ENCODE measurements around the gene GPR157.

Gene GPR157

GRCh38 chr1:9165396-9165795 lies 36.5 kb upstream of the GPR157 start:
- Histone ChIP-seq H4K20me1 (ENCODE audit: insufficient read depth, low read length, poor library complexity, severe bottlenecking) (no peaks in the 10 kb centered on the region), H3K36me3 (ENCODE audit: insufficient read depth, low read length) (no peaks in the 10 kb centered on the region), H3K4me1 (ENCODE audit: insufficient read depth, low read length, poor library complexity, severe bottlenecking) (no peaks in the 10 kb centered on the region), H3K9ac (ENCODE audit: low read depth, low read length, poor library complexity, severe bottlenecking) (no peak overlapping the region), H3K4me2 (ENCODE audit: low read depth, low read length, poor library complexity, severe bottlenecking) (no peak overlapping the region), H3K9me2 (replicated peaks; ENCODE audit: low read depth, low read length) (no peaks in the 10 kb centered on the region), H3K4me3 (ENCODE audit: low read length, poor library complexity, severe bottlenecking) (no peak overlapping the region), H3K9me3 (ENCODE audit: insufficient read depth, low read depth, low read length) (no peaks in the 10 kb centered on the region), H3F3A (ENCODE audit: low read depth) (no peaks in the 10 kb centered on the region), H2AFZ (ENCODE audit: low read length) (no peak overlapping the region), H3K79me2 (ENCODE audit: insufficient read depth, low read length) (no peaks in the 10 kb centered on the region), H3K27me3 (ENCODE audit: insufficient read depth, low read length, poor library complexity, severe bottlenecking) (no peaks in the 10 kb centered on the region)
- TF ChIP-seq EZH2phosphoT487 (IDR thresholded peaks at IDR 0.05; ENCODE audit: borderline replicate concordance) (no peak), CTCF (conservative IDR thresholded peaks at IDR 0.05; ENCODE audit: low read length) (no peak)

- Histone ChIP-seq H3K4me3 (ENCODE audit: low read length, poor library complexity, severe bottlenecking) (no peak overlapping the region), H3K27me3 (ENCODE audit: insufficient read depth, low read length, poor library complexity, severe bottlenecking) (no peaks in the 10 kb centered on the region), H4K20me1 (ENCODE audit: insufficient read depth, low read length, poor library complexity, severe bottlenecking) (no peaks in the 10 kb centered on the region), H3K79me2 (ENCODE audit: insufficient read depth, low read length) (no peaks in the 10 kb centered on the region), H3K36me3 (ENCODE audit: insufficient read depth, low read length) (no peaks in the 10 kb centered on the region), H3K4me1 (ENCODE audit: insufficient read depth, low read length, poor library complexity, severe bottlenecking) (no peaks in the 10 kb centered on the region), H3K9me2 (replicated peaks; ENCODE audit: low read depth, low read length) (no peaks in the 10 kb centered on the region), H2AFZ (ENCODE audit: low read length) (no peak overlapping the region), H3K9ac (ENCODE audit: low read depth, low read length, poor library complexity, severe bottlenecking) (no peak overlapping the region), H3K4me2 (ENCODE audit: low read depth, low read length, poor library complexity, severe bottlenecking) (no peak overlapping the region), H3K9me3 (ENCODE audit: insufficient read depth, low read depth, low read length) (no peaks in the 10 kb centered on the region), H3F3A (ENCODE audit: low read depth) (no peaks in the 10 kb centered on the region)
- TF ChIP-seq CTCF (conservative IDR thresholded peaks at IDR 0.05; ENCODE audit: low read length) (no peak), EZH2phosphoT487 (IDR thresholded peaks at IDR 0.05; ENCODE audit: borderline replicate concordance) (no peak)
Observed at GRCh38 chr1:9164919-9165318, 36.0 kb upstream of the GPR157 start.

GRCh38 chr1:9164532-9164900 lies 35.6 kb upstream of the GPR157 start:
- no peaks in the 10 kb centered on the region for H3K27me3 ChIP-seq (ENCODE audit: insufficient read depth, low read length, poor library complexity, severe bottlenecking)
- no peaks in the 10 kb centered on the region for H4K20me1 ChIP-seq (ENCODE audit: insufficient read depth, low read length, poor library complexity, severe bottlenecking)
- no peaks in the 10 kb centered on the region for H3K9me3 ChIP-seq (ENCODE audit: insufficient read depth, low read depth, low read length)
- no peaks in the 10 kb centered on the region for H3K9me2 ChIP-seq (replicated peaks; ENCODE audit: low read depth, low read length)
- H3K4me3 ChIP-seq (ENCODE audit: low read length, poor library complexity, severe bottlenecking): no peak overlapping the region
- H3K4me1 ChIP-seq (ENCODE audit: insufficient read depth, low read length, poor library complexity, severe bottlenecking): no peaks in the 10 kb centered on the region
- no peaks in the 10 kb centered on the region for H3K79me2 ChIP-seq (ENCODE audit: insufficient read depth, low read length)
- H3K36me3 ChIP-seq (ENCODE audit: insufficient read depth, low read length): no peaks in the 10 kb centered on the region
- TF ChIP-seq CTCF (conservative IDR thresholded peaks at IDR 0.05; ENCODE audit: low read length): no peak
- TF ChIP-seq EZH2phosphoT487 (IDR thresholded peaks at IDR 0.05; ENCODE audit: borderline replicate concordance): no peak
- H3F3A ChIP-seq (ENCODE audit: low read depth): no peaks in the 10 kb centered on the region
- H2AFZ ChIP-seq (ENCODE audit: low read length): no peak overlapping the region
- H3K9ac ChIP-seq (ENCODE audit: low read depth, low read length, poor library complexity, severe bottlenecking): no peak overlapping the region
- H3K4me2 ChIP-seq (ENCODE audit: low read depth, low read length, poor library complexity, severe bottlenecking): no peak overlapping the region

All from Loucy (cell line).